GF-D8 (cell line): Measurements from ENCODE around the gene LDOC1.
"Not testable (repeated sequence)": the region's sequence is repeated elsewhere in the genome, so short reads cannot be mapped to it uniquely, and the experiment has no call there.

Source experiments
- DNase-seq: peaks from one replicate; lab custom pipeline; 2025; lab: John Stamatoyannopoulos, UW

LDOC1 gene

GRCh38 chrX:141176586-141177451 lies at the start of gene LDOC1:
Gene LDOC1 (minus strand): TSS chrX:141177129. CDS start chrX:141177021, 108 bp downstream.
- no peak for DNase-seq

- DNase-seq = no peak
These were observed 44.7 kb upstream of the LDOC1 start for GRCh38 chrX:141221611-141222010.

GRCh38 chrX:141220342-141221008 lies 43.5 kb upstream of the LDOC1 start:
- no peak for DNase-seq

GRCh38 chrX:141214196-141214595 lies 37.3 kb upstream of the LDOC1 start:
- no peak for DNase-seq

- no peak for DNase-seq
These were observed 25.0 kb upstream of the LDOC1 start for GRCh38 chrX:141201962-141202361.

GRCh38 chrX:141188573-141188972 lies 11.6 kb upstream of the LDOC1 start:
- not testable (repeated sequence) for DNase-seq

GRCh38 chrX:141185366-141185765 lies 8.4 kb upstream of the LDOC1 start:
- DNase-seq = no peak

- DNase-seq = no peak
These were observed 6.1 kb upstream of the LDOC1 start for GRCh38 chrX:141183000-141183399.

- DNase-seq = no peak
These were observed 3.9 kb upstream of the LDOC1 start for GRCh38 chrX:141180851-141181250.

GRCh38 chrX:141175786-141176185 lies 1.1 kb downstream of the LDOC1 start:
- DNase-seq = no peak

GRCh38 chrX:141164406-141164805 lies 12.5 kb downstream of the LDOC1 start:
- DNase-seq = no peak

GRCh38 chrX:141158084-141158483 lies 18.8 kb downstream of the LDOC1 start:
- no peak for DNase-seq

- not testable (repeated sequence) for DNase-seq
These were observed 21.7 kb downstream of the LDOC1 start for GRCh38 chrX:141155231-141155630.

- no peak for DNase-seq
These were observed 34.0 kb downstream of the LDOC1 start for GRCh38 chrX:141142946-141143345.

- DNase-seq = no peak
These were observed 43.7 kb downstream of the LDOC1 start for GRCh38 chrX:141133272-141133671.

- no peak for DNase-seq
These were observed 49.8 kb downstream of the LDOC1 start for GRCh38 chrX:141127146-141127545.
